GM12872 (cell line): ENCODE data around the gene INSIG1.

ENCODE experiments used
- TF ChIP-seq, protein P1 (sequence below): IDR thresholded peaks from 3 replicates; pipeline ENCODE4 v1.5.1; 2011; ENCODE audit warnings: low read depth, mild to moderate bottlenecking, low read length, moderate library complexity; ENCODE audit not compliant: insufficient read depth

The INSIG1 gene

DNA sequence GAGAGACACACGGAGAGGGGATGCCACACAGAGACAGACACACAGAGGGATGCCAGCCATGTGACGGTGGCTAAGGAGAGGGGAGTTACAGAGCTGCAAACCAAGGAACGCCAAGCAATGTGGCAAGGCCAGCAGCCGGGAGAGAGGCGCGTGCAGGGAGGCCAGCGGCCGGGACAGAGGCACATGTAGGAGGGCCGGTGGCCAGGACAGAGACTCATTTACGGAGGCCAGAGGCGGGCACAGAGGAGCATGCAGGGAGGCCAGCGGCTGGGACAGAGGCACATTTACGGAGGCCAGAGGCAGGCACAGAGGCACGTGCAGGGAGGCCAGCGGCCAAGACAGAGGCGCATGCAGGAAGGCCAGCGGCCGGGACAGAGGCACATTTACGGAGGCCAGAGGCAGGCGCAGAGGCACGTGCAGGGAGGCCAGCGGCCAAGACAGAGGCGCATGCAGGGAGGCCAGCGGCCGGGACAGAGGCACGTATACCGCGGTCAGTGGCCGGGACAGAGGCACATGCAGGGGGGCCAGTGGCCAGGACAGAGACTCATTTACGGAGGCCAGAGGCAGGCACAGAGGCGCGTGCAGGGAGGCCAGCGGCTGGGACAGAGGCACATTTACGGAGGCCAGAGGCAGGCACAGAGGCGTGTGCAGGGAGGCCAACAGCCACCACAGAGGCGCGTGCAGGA lies 40.4 kb downstream of the INSIG1 start:
- TF ChIP-seq, protein P1, sequence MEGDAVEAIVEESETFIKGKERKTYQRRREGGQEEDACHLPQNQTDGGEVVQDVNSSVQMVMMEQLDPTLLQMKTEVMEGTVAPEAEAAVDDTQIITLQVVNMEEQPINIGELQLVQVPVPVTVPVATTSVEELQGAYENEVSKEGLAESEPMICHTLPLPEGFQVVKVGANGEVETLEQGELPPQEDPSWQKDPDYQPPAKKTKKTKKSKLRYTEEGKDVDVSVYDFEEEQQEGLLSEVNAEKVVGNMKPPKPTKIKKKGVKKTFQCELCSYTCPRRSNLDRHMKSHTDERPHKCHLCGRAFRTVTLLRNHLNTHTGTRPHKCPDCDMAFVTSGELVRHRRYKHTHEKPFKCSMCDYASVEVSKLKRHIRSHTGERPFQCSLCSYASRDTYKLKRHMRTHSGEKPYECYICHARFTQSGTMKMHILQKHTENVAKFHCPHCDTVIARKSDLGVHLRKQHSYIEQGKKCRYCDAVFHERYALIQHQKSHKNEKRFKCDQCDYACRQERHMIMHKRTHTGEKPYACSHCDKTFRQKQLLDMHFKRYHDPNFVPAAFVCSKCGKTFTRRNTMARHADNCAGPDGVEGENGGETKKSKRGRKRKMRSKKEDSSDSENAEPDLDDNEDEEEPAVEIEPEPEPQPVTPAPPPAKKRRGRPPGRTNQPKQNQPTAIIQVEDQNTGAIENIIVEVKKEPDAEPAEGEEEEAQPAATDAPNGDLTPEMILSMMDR: no peak

DNA sequence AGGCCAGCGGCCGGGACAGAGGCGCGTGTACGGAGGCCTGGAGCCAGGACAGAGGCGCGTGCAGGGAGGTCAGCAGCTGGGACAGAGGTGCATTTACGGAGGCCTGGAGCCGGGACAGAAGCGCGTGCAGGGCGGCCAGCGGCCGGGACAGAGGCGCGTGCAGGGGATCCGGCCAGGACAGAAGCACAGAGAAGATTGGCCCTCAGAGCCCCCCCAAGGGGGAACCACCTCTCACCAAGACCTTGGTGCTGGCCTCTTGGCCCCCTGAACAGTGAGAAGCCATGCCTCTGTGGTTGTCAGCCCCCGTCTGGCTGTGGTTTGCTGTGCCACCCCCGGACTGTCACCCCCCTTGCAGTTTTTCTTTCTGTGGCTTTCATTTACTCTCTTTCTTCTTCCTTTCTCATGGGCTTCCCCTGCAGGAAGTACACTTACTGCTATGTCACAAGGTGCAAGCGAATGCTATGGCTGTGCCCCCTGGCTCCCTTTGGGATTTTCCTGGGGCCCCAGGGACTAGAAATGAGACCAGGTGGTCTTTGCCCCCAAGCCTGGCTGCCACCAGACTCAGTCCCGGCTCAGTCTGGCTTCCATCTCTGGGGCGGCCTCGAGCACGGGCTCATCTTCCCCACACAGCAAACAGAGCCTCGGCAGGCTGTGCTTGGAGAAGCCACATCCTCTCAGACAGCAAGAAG lies 41.1 kb downstream of the INSIG1 start:
- TF ChIP-seq, protein P1: no peak

DNA sequence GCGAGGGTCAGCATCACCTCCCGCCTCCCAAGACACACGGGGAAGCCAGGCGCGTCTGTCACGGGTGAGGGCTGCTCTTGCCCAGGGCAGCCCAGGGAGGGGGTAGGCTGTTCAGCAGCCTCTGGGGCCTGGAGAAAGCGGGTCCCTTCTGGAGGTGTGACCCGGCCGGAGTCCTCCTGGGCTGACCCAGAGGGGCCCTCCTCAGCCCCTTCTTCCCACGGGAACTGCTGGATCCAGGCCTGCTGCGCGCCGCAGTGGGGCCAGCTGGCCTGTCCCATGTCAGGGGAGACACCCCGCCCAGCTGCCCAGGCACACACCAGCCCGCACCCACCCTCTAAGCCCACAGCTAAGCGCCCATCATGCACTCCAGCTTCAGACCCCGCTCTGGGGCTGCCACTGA lies 41.8 kb downstream of the INSIG1 start:
- TF ChIP-seq, protein P1: no peak

DNA sequence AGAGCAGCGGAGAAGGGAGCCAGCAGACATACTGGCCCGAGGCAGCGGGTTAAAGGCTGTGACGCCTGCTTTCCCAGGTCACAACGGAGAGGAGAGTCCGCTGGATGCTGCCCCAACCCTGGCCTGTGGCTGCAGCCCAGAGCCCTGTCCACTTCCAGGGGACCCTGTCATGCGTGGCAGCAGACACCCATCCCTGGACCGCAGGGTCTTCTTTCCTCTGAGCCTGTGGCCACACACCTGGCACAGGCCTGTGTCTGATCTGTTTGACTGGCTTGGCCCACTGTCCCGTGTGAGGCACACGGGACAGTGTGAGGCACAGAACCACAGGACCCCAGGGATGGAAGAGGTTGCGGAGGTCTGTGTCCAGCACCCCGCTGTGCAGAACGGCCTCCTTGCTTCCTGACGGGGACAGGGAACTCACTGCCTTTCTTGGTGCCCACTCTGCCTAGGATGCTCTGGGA lies 42.4 kb downstream of the INSIG1 start:
- TF ChIP-seq, protein P1: no peak

DNA sequence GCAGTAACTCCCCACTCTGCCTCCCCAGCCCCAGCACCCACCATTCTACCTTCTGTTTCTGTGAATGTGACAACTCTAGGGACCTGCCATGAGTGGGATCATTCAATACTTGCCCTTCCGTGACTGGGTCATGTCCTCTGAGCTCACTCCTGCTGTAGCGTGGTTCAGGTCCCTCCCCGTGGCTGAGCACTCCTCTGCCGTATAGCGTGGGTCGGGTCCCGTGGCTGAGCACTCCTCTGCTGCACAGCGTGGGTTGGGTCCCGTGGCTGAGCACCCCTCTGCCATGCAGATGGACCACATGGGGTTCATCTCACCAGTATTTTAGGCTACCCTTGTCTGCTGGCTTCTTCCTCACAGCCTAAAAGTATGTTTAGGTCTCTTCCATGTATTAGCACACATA lies 43.0 kb downstream of the INSIG1 start:
- TF ChIP-seq, protein P1: no peak

DNA sequence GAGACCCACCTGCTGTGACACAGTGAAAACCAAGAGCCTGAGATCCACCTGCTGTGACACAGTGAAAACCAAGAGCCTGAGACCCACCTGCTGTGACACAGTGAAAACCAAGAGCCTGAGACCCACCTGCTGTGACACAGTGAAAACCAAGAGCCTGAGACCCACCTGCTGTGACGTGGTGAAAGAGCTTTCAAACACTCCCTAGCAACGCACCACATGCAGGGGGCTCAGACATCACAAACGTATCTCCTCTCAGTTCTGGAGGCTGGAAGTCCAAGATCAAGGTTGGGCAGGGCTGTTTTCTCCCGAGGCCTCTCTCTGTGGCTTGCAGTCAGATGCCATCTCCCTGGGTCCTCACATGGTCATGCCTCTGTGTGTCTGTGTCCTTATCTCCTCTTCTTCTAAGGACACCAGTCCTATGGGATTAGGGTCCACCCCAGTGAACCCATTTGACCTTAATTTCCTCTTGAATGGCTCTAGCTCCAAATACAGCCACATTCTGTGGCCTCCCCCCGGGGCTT lies 43.8 kb downstream of the INSIG1 start:
- TF ChIP-seq, protein P1: no peak

DNA sequence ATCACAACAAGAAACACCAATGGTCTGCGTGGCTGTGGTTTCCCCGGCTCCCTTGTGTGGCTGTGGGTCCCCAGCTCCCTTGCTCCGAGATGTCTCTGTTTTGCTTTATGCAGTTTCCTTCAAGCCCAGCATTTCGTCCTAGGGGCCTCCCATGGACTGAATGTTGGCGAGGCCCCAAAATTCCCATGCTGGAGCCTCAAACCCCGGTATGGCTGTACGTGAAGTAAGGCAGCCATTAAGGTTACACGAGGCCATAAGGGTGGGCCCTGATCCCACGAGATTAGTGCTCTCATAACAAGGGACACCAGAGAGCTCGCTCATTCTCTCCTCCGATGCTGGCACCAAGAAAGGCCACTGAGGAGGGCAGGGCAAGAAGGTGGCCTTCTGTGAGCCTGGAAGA lies 44.6 kb downstream of the INSIG1 start:
- TF ChIP-seq, protein P1: no peak
